Activated CD8-positive, alpha-beta memory T cell treated with anti-CD3 and anti-CD28 coated beads for 1 hour (primary cell): ENCODE data around the gene ESPNL.

ENCODE experiments used
- DNase-seq, 2 donors: peaks; one replicate each; pipeline ENCODE4 v3.0.0-alpha.2; 2020; ENCODE audit warnings: low read depth in 1 of 2; ENCODE audit errors: extremely low read depth in 1 of 2

Gene ESPNL

GRCh38 chr2:238097201-238097987 lies 2.7 kb upstream of the ESPNL start:
- no peak for DNase-seq

DNA sequence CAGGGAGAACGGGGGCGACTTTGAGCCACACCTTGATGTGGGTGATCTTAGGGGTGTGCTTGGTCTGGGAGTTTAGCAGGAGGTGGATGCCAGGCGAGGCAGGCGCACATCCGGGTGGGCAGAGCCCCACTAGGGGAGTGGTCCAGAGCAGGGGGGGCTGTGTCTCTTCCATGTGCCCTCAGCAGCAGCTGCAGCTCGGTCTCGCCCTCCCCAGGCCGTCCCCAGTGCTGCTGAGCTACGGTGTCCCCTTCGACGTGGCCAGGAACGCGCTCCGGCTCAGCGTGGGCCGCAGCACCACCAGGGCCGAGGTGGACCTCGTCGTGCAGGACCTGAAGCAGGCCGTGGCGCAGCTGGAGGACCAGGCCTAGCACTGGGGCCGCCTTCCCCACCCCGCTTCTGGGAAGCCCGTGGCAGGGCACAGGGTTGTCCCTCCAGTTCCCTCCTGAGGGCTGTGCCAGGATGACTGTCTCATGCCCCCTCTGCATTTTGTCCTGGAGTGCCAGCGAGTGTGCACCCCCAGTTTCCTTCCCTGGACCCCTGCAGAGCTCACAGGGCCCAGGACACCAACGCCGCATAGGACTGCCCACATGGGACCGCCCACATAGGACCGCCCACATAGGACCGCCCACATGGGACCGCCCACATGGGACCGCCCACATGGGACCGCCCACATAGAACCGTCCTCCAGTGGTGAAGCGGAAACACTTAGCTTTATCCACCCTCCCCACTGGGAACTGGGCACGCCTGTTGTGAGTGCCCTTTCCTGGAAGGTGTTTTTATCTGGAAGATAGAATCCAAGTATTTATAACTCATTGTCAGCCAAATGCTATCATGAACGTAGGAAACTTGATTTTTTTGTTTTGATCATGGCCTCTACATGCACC lies 1.9 kb upstream of the ESPNL start:
- DNase-seq, result no peak

DNA sequence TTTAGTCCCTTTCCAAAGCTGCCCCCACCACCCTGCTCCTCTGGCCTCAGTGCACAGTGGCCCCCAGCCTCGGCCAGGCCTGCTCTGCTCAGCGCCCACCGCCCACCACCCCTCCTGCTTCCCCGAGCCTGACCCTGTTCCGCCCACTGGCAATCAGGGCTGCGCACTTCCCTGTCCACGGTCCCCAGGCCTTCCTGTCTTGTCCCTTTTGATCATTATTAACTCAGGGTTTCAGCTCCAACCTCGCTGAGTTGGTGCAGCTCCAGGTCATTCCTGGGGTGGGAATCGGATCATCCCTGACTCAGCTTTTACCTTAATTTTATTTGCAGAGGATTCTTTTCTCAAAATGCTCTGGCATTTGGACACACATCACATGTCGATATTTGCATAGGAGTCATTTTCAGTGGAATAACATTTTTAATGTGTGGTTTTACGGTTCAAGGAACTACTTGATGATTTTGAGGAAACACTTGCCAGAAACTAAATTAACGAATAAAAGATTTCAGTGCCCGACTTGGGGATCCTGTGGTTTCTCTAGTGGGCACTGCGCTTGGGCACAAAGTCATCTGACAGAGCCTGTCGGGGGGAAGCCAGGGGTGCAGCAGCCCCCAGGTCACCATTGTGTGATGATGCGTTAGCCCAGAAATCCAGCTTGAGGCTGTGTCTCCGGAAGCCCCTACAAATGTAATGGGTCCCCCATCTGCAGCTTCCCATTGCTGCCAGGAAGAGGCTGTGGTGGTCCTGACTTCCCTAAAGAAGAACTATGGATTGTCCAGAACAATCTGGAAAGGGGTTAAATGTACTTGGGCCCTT lies 1.0 kb upstream of the ESPNL start:
- DNase-seq, result no peak

- no peak for DNase-seq
Observed at GRCh38 chr2:238099714-238100048, 459 bp upstream of the ESPNL start.

- no peak for DNase-seq
Observed at GRCh38 chr2:238100821-238101771, 956 bp downstream of the ESPNL start.

- DNase-seq, result no peak
Observed at GRCh38 chr2:238101891-238102841, 2.0 kb downstream of the ESPNL start.

- DNase-seq, result no peak
Observed at GRCh38 chr2:238102865-238103264, 2.7 kb downstream of the ESPNL start.

- no peak for DNase-seq
Observed at GRCh38 chr2:238103465-238104225, 3.5 kb downstream of the ESPNL start.

- no peak for DNase-seq
Observed at GRCh38 chr2:238104226-238104690, 4.1 kb downstream of the ESPNL start.

DNA sequence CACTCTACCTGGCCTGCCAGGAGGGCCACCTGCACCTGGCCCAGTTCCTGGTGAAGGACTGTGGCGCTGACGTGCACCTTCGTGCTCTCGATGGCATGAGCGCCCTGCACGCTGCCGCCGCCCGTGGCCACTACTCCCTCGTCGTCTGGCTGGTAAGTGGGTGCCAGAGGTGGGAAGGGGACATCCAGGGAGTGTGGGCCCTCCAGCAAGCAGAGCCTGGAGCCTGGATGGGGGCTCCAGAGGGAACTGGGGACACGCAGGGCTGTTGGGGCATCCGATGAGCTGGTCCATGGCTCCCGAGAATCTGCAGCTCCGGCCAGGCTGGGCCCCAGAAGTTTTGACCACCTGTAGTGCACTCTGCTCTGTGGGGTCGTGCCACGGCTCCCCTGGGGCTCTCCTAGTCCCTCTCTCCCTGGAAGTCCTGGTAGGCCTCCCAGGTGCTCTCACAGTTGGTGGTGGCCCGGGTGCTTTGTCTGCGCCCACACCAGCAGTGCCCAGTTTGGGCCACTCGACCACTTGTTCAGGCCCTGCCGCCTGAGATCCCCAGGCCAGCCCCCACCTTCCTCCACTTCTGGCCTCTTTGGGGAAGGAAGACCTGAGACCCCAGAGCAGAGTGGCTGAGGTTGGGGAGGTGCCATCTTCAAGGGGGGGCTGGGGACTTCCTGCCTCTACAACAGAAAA lies 4.7 kb downstream of the ESPNL start:
- DNase-seq, result no peak

DNA sequence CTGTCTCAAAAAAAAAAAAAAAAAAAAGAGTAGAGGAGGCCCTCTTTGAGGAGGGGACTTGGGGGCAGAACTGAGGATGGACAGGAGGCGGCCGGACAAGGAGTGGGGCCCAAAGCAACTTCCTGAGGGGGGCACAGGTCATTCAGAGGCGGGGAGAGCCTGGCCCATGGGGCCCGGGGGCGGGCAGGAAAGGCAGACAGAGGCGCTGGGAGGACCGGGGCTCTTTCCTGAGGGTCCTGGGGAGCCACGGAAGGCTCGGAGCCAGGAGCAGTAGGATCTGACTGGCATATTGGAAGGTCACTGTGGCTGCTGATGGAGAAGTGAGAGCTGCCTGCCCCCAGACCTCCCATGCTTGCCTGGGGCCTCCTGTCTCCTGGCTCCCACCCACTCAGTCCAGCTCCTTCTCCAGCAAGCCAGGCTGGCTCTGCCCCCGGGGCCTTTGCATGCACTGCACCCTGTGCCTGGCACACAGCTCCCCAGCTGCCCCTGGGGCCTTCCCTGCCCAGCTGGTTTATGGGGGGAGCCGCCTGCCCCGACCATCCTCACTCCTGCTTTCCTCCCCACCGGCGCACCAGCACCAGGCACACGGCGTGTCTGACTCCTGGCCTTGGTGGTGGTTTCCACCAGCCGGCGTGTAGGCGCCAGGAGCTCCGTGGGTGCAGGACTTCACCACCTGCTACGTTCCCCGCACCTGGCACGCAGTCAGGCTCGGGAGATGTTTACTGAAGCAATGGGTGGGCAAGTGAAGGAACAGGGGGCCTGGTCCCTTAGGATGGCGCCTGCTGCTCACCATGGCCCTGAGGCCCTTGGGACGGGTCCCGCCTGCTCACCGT lies 5.6 kb downstream of the ESPNL start:
- no peak for DNase-seq

DNA sequence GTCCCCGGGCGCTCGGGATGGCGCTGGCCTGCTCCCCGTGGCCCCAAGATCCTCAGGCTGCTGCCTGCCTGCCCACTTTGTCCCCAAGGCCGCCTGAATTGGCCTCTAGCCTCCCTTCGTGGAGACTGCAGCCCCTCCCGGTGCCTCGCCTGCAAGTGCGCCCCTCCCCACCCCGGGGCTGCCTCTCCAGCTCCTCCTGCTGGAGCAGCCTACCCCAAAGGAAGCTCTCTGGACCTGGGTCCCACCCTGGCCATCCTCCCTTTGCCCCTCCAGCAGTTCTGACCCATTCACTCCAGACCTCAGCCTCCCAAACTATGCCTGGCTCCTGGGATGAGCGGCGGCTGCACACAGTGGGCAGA lies 6.2 kb downstream of the ESPNL start:
- no peak for DNase-seq

DNA sequence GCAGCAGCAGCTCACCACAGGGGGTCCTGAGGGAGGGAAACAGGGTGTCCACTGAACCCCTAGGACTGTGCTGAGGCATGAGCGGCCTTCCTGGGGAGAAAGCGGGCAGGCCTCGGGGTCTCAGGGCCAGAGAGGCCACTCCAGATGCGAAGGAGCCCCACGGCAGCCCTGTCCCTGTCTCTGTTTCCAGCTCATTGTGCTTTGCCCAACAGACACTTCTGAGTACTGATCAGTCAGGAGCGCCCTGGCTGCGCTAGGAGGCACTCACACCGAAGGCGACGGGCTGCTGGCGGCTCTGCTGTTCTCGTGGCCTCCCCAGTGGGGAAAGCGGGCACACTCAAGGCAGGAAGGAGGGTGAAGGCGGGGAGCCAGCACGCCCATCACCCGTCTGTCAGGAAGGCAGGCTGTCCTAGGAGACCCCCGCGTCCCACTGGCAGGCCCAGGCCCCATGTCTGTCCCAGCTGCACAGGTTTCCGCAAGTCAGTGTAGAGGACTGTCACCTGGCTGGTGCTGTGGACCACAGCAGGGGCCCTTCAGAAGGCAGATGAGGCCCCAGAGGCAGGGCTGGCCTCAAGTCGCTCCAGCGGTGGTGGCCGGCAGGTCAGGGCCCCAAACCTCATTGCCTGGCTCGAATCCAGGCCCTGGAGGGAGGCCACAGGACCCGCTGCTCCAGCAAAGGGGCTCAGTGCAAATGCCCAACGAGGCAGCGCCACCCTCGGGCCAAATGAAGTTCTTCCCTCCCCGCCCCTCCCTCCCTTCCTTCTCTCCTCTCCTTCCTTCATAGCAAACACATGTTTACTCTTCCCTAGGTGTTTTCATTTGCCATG lies 6.8 kb downstream of the ESPNL start:
- no peak for DNase-seq

GRCh38 chr2:238107525-238108422 lies 7.6 kb downstream of the ESPNL start:
- no peak for DNase-seq
